ENCODE results near the gene PNMA6A.
"Not testable (repeated sequence)": the region's sequence is repeated elsewhere in the genome, so short reads cannot be mapped to it uniquely, and the experiment has no call there.

PNMA6A gene

DNA sequence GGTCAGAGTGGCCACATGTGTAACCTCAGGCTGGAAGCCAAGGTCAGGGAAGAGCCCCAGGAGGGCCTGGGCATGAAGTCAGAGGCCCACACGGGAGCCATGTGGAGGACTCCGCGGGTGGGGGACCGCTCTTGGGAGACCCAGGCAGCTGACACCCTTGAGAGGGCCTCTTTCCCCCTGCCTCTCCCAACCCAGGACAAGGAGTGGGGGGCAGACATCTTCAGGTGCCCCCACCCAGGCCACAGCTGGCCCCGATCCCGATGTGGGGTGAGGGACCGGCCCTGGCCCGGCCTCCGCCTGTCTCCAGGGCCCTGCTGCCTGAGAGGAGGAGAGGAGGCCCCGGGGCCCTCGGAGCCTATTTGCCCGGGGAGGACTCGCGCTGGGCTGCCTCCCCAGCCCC lies 3.1 kb downstream of the PNMA6A start:
- no peak for DNase-seq (ENCODE audit: low read depth)

DNA sequence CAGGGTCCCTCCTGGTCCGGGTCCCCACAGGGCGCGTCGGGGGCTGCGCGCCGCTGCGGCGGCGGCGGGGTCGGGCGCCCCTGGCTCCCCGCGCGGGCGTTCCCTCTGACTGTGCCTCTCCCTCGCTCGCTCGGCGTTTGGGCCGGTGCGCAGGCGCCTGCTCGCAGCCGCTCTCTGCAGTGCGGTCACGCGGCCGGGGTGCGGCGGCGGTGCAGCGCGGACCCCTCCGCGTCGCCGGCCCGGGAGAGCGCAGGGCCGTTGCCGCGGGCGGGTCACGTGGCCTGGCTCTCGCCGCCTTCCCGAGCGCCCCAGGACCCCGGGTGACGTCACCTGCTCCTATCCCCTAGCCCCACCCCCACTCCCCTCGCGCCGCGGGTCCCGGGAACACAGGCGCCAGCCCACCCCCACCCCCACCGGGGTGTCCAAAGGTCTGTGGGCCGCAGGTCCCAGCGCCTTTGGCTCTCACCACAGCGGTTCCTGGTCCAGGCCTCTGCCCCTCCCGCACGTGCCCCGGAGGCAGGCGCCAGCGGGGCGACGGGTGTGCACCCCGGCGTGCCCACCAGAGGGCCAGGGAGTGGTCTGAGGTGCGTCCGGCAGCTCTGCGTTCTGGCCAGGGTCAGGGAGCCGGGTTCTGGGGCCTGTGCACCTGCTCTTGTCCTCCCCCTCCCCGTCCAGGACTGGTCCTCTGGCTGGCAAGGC lies 5.3 kb downstream of the PNMA6A start:
- not testable (repeated sequence) for DNase-seq (ENCODE audit: low read depth)

DNA sequence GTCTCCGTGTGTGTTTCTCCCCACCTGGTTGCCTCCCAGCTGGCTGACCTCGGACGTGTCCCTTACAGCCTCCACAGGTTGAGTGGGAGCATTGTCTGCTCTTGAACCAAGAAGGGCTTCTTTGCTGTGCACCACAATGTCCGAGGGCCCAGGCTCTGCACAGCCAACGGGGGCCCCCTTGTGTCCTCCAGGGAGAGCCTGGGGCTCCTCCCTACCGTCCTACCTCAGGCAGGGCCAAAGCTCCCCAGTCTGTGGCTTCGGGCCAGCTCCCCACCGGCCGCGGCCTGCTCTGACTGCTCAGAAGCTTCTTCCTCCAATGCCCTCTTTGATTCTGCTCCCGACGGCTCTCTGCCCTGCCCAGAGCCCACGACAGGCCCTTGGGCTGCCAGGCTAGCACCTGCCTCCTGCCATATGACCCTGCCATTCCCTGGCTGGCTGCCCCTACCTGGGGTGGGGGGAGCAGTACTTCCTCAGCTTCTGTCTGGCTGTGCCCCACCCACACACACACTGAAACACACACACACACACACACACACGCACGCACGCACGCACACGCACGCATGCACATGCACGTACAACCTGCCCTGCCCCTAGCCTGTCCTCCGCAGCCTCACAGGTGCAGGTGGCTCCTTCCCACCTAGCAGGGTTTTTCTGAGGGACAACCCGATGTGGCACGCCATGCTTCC lies 11.1 kb downstream of the PNMA6A start:
- not testable (repeated sequence) for DNase-seq (ENCODE audit: low read depth)

DNA sequence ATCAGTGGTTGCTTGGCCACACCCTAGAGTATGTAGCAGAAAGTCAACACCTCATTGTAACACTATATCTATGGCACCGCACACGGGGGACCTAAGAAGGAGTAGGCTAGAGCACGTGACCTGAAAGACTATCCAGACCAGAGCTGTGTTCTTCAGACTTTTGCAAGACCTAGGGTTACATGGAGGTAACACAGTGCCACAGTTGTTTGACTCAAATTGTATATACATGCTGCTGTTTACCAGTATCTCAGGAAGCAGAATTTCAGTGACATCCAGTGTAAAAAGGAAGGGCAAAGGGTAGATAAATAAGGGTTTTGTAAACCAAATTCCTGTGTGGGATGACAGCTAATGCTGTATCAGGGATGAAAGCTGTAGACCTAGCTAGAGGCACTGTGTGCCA lies 30.2 kb downstream of the PNMA6A start:
- DNase-seq (ENCODE audit: low read depth): no peak

DNA sequence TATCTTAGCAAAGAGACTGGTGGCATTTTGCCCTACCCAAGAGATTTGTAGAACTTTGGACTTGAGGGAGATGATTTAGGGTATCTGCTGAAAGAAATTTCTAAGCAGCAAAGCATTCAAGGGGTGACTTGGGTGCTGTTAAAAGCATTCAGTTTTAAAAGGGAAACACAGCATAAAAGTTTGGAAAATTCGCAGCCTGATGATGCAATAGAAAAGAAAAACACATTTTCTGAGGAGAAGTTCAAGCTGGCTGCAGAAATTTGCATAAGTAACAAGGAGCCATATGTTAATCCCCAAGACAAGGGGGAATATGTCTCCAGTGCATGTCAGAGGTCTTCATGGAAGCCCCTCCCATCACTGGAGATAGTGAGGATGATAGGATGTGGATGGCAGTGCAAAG lies 32.7 kb downstream of the PNMA6A start:
- not testable (repeated sequence) for DNase-seq (ENCODE audit: low read depth)

DNA sequence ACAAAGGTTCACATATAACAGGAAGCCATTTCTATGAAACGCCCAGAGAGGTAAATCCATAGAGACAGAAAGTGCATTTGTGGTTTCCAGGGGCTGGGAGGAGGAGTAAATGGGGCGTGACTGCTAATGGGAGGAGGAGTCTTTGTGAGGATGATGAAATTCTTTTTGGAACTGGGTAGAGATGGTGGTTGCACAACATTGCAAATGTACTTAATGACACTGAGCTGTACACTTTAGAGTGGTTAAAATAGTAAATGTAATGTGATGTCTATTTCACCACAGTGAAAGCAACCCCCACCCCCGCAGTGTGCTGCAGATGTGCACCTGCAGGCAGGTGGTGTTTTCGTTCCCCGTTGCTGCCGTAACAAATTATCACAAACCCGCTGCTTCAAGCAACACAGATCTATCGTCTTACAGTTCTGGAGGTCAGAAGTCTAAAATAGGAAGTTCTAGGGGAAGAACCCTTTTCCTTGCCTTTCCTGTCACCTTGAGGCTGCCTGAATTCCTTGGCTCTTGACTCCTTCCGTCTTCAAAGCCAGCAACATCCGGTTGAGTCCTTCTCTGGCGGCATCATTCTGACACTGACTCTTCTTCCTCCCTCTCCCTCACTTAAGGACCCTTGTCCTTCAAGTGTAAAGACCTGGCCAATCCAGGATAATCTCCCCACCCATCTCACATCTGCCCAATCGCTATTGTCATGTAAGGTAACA lies 34.0 kb downstream of the PNMA6A start:
- DNase-seq (ENCODE audit: low read depth): not testable (repeated sequence)

DNA sequence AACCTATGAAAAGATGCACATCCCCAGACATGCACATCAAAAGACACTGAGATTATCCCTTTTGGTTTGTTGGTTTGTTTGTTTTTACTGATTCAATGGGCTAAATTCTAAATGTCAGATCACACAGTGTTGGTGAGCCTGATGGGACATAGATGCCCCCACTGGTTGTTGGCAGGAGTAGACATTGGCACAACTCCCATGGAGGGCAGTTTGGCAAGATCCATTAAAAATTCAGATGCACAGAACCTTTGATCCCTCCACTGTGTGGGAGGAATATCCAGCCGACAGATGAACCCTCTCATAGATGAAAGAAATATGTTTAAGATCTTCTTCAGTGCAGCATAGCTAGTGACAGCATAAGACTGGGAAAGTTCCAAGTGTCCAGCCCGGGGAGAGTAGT lies 38.5 kb downstream of the PNMA6A start:
- not testable (repeated sequence) for DNase-seq (ENCODE audit: low read depth)

DNA sequence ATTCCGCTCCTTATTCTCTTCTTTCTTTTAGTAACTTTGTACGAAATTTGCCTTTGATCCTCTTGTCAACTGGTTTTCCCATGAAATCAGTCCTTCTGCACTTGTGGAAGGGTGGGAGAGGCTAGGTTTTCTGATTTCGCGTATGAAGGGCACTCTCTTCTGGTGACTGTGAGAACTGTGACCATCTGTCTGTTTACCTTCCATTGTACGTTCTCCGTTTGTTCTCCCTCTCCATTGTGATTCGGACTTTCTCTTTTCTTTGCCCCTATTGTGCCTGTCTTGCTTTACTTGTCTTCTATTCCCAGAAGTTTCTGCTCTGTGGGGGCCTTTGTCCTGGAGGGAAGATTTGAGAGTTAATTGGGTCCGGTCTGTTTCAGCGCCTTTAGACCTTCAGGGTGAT lies 41.6 kb downstream of the PNMA6A start:
- DNase-seq (ENCODE audit: low read depth): not testable (repeated sequence)

DNA sequence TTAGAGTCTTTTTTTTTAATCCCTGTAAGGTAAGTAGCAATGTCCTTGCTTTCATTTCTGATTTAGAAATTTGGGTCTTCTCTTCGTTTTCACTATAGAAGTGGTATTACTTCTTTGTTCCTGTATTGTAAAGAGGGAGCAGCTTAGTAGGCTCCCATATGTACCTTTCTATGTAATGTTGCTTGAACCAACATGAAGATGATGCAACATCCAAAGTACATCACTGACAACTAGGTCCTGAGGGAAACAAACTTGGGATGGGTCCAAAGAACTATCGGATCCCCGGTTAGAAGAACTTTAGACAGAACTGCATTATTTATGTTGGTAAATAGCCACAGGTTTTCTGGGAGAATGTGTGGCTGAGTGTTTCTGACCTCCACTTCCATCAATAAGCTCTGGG lies 45.5 kb downstream of the PNMA6A start:
- not testable (repeated sequence) for DNase-seq (ENCODE audit: low read depth)

DNA sequence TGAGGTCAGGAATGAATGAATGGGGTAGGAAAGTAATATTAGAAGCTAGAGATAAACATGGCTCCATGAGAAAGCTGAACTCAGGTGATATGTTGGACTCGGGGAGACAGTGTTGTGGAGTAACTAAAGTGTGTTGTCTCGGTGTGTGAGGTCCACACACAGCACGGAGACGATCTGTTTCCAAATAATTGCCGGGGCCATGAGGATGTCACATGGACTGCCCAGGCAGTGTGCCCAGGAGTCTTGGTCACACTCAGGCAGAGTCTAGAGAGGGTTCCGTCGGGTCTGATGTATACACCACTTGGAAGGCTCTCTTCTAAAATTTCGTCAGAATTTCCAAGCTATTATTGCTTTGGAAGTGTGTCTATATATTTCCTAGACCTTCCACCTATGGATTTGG lies 48.0 kb downstream of the PNMA6A start:
- not testable (repeated sequence) for DNase-seq (ENCODE audit: low read depth)

DNA sequence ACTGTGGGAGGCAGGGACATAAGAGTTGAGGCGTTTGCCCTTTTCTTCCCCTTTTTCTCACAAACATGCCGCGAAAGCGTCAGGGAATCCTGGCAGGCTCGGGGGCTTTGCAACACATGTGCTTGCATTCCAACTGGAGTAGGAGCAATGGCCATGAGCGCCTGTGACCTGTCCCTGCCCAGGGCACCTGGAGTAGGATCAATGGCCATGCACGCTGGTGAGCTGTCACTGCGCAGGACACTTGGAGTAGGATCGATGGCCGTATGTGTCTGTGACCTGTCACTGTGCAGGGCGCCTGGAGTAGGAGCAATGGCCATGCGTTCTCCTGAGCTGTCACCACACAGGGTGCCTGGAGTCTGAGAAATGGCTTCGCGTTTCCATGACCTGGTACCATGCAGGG lies 51.2 kb downstream of the PNMA6A start:
- not testable (repeated sequence) for DNase-seq (ENCODE audit: low read depth)

Measured in stimulated activated CD8-positive, alpha-beta memory T cell treated with anti-CD3 and anti-CD28 coated beads, Interleukin-7, amount 100 ng/mL, for 24 hours (primary cell).